Neural cell (in vitro differentiated cells): Measurements from ENCODE around the gene ZNF692.

Experiments used
- EZH2 ChIP-seq: fragments of 200-600, 300-800 bp; shearing (Covaris generic), sonication (generic); IDR thresholded peaks from 2 replicates; pipeline ENCODE4 v1.6.1; 2014; ENCODE audit warnings: antibody characterized with exemption, low read length, borderline replicate concordance, mild to moderate bottlenecking; ENCODE audit not compliant: insufficient read depth, poor library complexity, severe bottlenecking
- MXI1 ChIP-seq: fragments of 450-650 bp; conservative IDR thresholded peaks from 2 replicates; pipeline ENCODE4 v1.6.1; 2014; ENCODE audit warnings: antibody characterized with exemption, mild to moderate bottlenecking; ENCODE audit not compliant: poor library complexity, severe bottlenecking
- POLR2AphosphoS5 ChIP-seq: IDR thresholded peaks from 2 replicates; pipeline ENCODE4 v1.6.1; 2012
- RAD21 ChIP-seq: fragments of 450-650 bp; conservative IDR thresholded peaks from 2 replicates; pipeline ENCODE4 v1.6.1; 2014; ENCODE audit warnings: antibody characterized with exemption, mild to moderate bottlenecking, moderate library complexity
- TAF1 ChIP-seq: IDR thresholded peaks from 2 replicates; pipeline ENCODE4 v1.6.1; 2012; ENCODE audit warnings: low read depth
- TF ChIP-seq, protein P1 (sequence below): fragments of 450-650 bp; IDR thresholded peaks from 2 replicates; pipeline ENCODE4 v1.5.1; 2014; ENCODE audit warnings: antibody characterized with exemption, mild to moderate bottlenecking, moderate library complexity; ENCODE audit not compliant: poor library complexity, severe bottlenecking

DNA sequence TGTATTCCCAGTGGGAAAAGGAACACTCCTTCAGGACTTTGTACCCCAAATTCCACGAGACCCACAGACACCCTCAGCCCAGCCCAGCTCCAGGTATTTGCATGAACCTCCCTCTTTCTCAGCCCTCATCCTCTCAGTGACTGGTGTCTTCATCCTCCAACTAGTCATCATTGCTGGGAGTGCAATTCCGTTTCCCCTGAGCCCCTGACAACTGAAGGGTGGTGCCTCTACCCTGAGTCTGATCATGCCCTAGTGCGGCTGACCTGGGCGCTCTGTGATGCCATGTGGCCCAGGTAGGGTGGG is 3.8 kb upstream of the ZNF692 start:
- no peak for TF ChIP-seq EZH2
- TF ChIP-seq POLR2AphosphoS5 = no peak
- TF ChIP-seq, protein P1, sequence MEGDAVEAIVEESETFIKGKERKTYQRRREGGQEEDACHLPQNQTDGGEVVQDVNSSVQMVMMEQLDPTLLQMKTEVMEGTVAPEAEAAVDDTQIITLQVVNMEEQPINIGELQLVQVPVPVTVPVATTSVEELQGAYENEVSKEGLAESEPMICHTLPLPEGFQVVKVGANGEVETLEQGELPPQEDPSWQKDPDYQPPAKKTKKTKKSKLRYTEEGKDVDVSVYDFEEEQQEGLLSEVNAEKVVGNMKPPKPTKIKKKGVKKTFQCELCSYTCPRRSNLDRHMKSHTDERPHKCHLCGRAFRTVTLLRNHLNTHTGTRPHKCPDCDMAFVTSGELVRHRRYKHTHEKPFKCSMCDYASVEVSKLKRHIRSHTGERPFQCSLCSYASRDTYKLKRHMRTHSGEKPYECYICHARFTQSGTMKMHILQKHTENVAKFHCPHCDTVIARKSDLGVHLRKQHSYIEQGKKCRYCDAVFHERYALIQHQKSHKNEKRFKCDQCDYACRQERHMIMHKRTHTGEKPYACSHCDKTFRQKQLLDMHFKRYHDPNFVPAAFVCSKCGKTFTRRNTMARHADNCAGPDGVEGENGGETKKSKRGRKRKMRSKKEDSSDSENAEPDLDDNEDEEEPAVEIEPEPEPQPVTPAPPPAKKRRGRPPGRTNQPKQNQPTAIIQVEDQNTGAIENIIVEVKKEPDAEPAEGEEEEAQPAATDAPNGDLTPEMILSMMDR = no peak
- TF ChIP-seq MXI1 = no peak
- no peak for TF ChIP-seq TAF1
- TF ChIP-seq RAD21 = no peak
